Measurements from ENCODE around the gene REN. TPM values are rescaled to one million over a fixed set of nuclear protein-coding genes. Genes with fewer than 3 reads are reported as not detected.

REN gene
- total and polyA plus RNA-seq, 2 donors from 2014 or later: 32.4 to 1,159 TPM

GRCh38 chr1:204106825-204107224 is 59.3 kb downstream of the REN start:
- DNase-seq (no peak), FAIRE-seq (no peak)
- intact Hi-C loops (cut with DNase I): no loop called here
- Histone ChIP-seq H3K4me1 (ENCODE audit: control insufficient read depth in 2 of 3, insufficient read depth in 2 of 3, low read depth in 1 of 3, low read length in 3 of 3) (peaks cover 0 to 51% (median 27%) of the 10 kb centered on the region in 3 donors), H3K27ac (ENCODE audit: low read depth in 2 of 2, low read length in 2 of 2) (no peak overlapping the region), H3K4me3 (ENCODE audit: low read length in 3 of 3) (no peak overlapping the region), H3K27me3 (ENCODE audit: control insufficient read depth, insufficient read depth, low read length) (no peaks in the 10 kb centered on the region), H3K9me3 (ENCODE audit: control insufficient read depth in 2 of 3, insufficient read depth in 1 of 3, low read length in 3 of 3) (no peaks in the 10 kb centered on the region), H3K36me3 (ENCODE audit: control insufficient read depth in 2 of 3, insufficient read depth in 3 of 3, low read length in 3 of 3) (no peaks in the 10 kb centered on the region), H3K9ac (ENCODE audit: low read length in 3 of 3) (no peak overlapping the region)
- no peak for TF ChIP-seq CTCF (IDR thresholded peaks at IDR 0.05; ENCODE audit: borderline replicate concordance, extremely low read depth, insufficient read depth)

GRCh38 chr1:204105131-204105515 is 61.0 kb downstream of the REN start:
- Histone ChIP-seq H3K4me3 (ENCODE audit: low read length in 3 of 3) (no peak overlapping the region), H3K27me3 (ENCODE audit: control insufficient read depth, insufficient read depth, low read length) (no peaks in the 10 kb centered on the region), H3K27ac (ENCODE audit: low read depth in 2 of 2, low read length in 2 of 2) (peak overlapping the region; percentile 77 to 78), H3K9me3 (ENCODE audit: control insufficient read depth in 2 of 3, insufficient read depth in 1 of 3, low read length in 3 of 3) (no peaks in the 10 kb centered on the region), H3K4me1 (ENCODE audit: control insufficient read depth in 2 of 3, insufficient read depth in 2 of 3, low read depth in 1 of 3, low read length in 3 of 3) (peaks cover 0 to 57% (median 27%) of the 10 kb centered on the region in 3 donors), H3K9ac (ENCODE audit: low read length in 3 of 3) (no peak overlapping the region), H3K36me3 (ENCODE audit: control insufficient read depth in 2 of 3, insufficient read depth in 3 of 3, low read length in 3 of 3) (no peaks in the 10 kb centered on the region)
- DNase-seq (no peak), FAIRE-seq (no peak)
- TF ChIP-seq CTCF (IDR thresholded peaks at IDR 0.05; ENCODE audit: borderline replicate concordance, extremely low read depth, insufficient read depth): no peak
- intact Hi-C loops (cut with DNase I): no loop called here

Other genes starting within 250 kb of the REN start
- 55.2 TPM for gene SOX13, start 93.2 kb downstream of the REN start, total RNA-seq
- gene SOX13, start 93.2 kb downstream of the REN start, polyA plus RNA-seq (ENCODE audit: insufficient read depth, low read depth, low replicate concordance): 23.9 TPM
- gene ETNK2, start 14.3 kb downstream of the REN start, total RNA-seq: 33.3 TPM
- 166 TPM for gene ETNK2, start 14.3 kb downstream of the REN start, polyA plus RNA-seq (ENCODE audit: insufficient read depth, low read depth, low replicate concordance)
- gene KISS1, start 30.2 kb upstream of the REN start, total RNA-seq: 0.50 TPM
- gene KISS1, start 30.2 kb upstream of the REN start, polyA plus RNA-seq (ENCODE audit: insufficient read depth, low read depth, low replicate concordance): 25.2 TPM
- gene GOLT1A, start 47.7 kb upstream of the REN start, total RNA-seq: 8.9 TPM
- gene GOLT1A, start 47.7 kb upstream of the REN start, polyA plus RNA-seq (ENCODE audit: insufficient read depth, low read depth, low replicate concordance): 47.7 TPM
- 65.1 TPM for gene PLEKHA6, start 193.6 kb upstream of the REN start, total RNA-seq
- gene PLEKHA6, start 193.6 kb upstream of the REN start, polyA plus RNA-seq (ENCODE audit: insufficient read depth, low read depth, low replicate concordance): 17.5 TPM
- 41.6 TPM for gene PPP1R15B, start 245.5 kb upstream of the REN start, total RNA-seq
- 12.3 TPM for gene PPP1R15B, start 245.5 kb upstream of the REN start, polyA plus RNA-seq (ENCODE audit: insufficient read depth, low read depth, low replicate concordance)

Measured in kidney (tissue), 14 donors.